Activated naive CD8-positive, alpha-beta T cell treated with anti-CD3 and anti-CD28 coated beads for 36 hours (primary cell): ENCODE data around the gene MSI2. TPM values are rescaled to one million over a fixed set of nuclear protein-coding genes. Genes with fewer than 3 reads are reported as not detected.

ENCODE experiments used
- DNase-seq: peaks from one replicate; pipeline ENCODE4 v3.0.0; 2021
- H3K27ac Mint-ChIP-seq: one replicate; pipeline ENCODE4 v1.8.0; 2022; ENCODE audit warnings: mild to moderate bottlenecking, moderate library complexity, mixed read lengths
- H3K27me3 Mint-ChIP-seq: one replicate; pipeline ENCODE4 v1.8.0; 2022; ENCODE audit warnings: mild to moderate bottlenecking, mixed read lengths
- H3K36me3 Mint-ChIP-seq: one replicate; pipeline ENCODE4 v1.8.0; 2021; ENCODE audit warnings: mild to moderate bottlenecking, mixed read lengths
- H3K4me1 Mint-ChIP-seq: one replicate; pipeline ENCODE4 v1.8.0; 2021; ENCODE audit warnings: mixed read lengths
- H3K4me3 Mint-ChIP-seq: one replicate; pipeline ENCODE4 v1.8.0; 2022; ENCODE audit warnings: mild to moderate bottlenecking, moderate library complexity, mixed read lengths
- H3K9me3 Mint-ChIP-seq: one replicate; pipeline ENCODE4 v1.8.0; 2022; ENCODE audit warnings: mixed read lengths
- total RNA-seq, 2 experiments: library from RNA; stranded (reverse); gene quantifications; one replicate each; pipeline ENCODE4 v1.2.3, GENCODE V29; 2021

The MSI2 gene
- total RNA-seq, 2 experiments from 2014 or later = 48.0 to 49.4 TPM

DNA sequence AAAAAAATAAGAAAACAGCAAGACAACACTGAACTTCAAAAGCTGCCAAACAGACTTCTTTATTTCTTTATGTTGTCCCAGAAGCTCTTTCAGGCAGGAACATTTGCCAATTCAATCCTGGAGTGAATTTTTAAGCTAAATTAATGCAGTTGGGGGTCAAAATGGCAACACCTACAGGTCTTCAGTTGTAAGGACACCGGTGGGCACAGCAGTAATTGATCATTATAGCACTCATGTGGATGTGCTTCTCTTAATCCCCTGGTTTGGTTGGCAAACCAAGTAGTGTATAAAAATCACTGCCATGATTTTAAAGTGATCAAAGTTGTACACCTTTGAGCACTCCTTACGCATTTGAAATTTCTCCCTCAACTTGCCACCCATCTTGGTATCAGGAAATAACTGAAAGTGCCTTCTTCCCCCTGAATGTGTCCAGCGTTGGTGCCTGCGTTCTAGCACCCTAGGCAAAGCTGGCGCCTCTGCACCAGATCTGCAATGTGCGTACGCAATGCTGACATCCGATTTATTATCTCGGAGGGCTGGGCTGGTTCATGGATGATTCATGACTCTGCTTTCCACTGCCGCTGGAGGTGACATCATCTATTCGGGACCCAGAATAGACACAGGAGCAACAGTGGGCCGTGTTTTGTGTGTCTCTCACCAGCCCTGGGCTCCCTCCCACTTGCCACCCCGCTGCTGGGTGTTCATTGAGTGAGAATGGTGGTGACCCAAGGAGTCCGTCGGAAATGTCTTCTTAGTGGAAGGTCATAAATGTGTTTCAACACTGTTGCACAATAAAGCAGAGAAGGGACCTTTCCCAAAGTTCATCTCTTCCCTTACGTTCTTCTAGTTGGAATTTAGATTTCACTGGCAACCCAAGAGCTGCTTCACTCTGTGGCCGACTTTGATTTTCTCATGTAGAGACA is 285.4 kb downstream of the MSI2 start:
- Mint-ChIP-seq H3K27me3 (no peaks in the 10 kb centered on the region), H3K4me1 (peaks cover 24% of the 10 kb centered on the region), H3K9me3 (no peaks in the 10 kb centered on the region), H3K4me3 (no peak overlapping the region), H3K27ac (no peak overlapping the region), H3K36me3 (no peaks in the 10 kb centered on the region)
- no peak for DNase-seq

GRCh38 chr17:57542510-57542909 is 286.2 kb downstream of the MSI2 start:
- Mint-ChIP-seq H3K36me3 (no peaks in the 10 kb centered on the region), H3K9me3 (no peaks in the 10 kb centered on the region), H3K4me1 (peaks cover 27% of the 10 kb centered on the region), H3K27me3 (no peaks in the 10 kb centered on the region), H3K4me3 (no peak overlapping the region), H3K27ac (no peak overlapping the region)
- DNase-seq = no peak

DNA sequence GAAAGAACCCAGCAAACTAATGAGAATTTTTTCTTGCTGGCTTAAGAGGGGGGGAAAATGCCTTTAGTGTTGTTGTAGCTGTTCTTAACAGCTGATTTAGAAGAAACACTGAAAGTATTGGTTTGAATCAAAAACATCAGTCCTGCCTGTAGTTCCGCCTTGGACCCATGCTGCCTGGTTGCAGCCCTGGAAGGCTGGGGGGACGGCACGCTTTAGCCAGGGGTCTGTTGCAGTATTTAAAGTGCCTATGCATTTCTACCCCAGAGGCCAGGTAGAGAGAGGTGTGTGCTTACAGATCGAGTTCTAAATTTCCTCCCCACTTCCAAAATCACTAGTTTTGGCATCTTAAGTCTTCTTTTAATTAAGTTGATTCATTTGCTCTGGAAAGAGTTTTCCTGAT is 286.9 kb downstream of the MSI2 start:
- Mint-ChIP-seq H3K36me3 (no peaks in the 10 kb centered on the region), H3K4me3 (no peak overlapping the region), H3K27ac (no peak overlapping the region), H3K9me3 (no peaks in the 10 kb centered on the region), H3K27me3 (no peaks in the 10 kb centered on the region), H3K4me1 (peaks cover 27% of the 10 kb centered on the region)
- no peak for DNase-seq

DNA sequence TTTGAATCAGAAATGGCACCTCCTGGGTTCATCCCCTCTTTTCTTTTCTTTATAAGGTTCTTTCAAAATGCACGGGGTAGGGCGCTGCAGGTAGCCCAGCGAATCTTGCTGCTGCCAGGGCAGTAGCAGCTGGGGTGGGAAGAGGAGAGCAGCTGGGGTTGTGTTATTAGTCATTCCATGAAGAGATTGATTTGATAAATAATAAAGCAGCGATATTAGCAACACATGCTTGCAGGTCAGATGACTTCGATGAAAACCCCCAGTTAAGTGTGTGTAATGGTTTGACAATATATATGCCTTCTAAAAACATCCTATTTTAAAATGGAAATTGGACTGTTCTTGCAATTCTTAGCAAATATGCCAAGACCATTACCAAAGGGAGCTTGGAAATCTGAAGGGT is 288.1 kb downstream of the MSI2 start:
- no peaks in the 10 kb centered on the region for H3K36me3 Mint-ChIP-seq
- DNase-seq = no peak
- no peaks in the 10 kb centered on the region for H3K9me3 Mint-ChIP-seq
- H3K4me1 Mint-ChIP-seq = peaks cover 29% of the 10 kb centered on the region
- H3K27ac Mint-ChIP-seq = no peak overlapping the region
- H3K4me3 Mint-ChIP-seq = no peak overlapping the region
- H3K27me3 Mint-ChIP-seq = no peaks in the 10 kb centered on the region

GRCh38 chr17:57544834-57545463 is 288.6 kb downstream of the MSI2 start:
- Mint-ChIP-seq H3K4me3 (no peak overlapping the region), H3K36me3 (no peaks in the 10 kb centered on the region), H3K4me1 (peaks cover 34% of the 10 kb centered on the region), H3K9me3 (no peaks in the 10 kb centered on the region), H3K27me3 (no peaks in the 10 kb centered on the region), H3K27ac (no peak overlapping the region)
- no peak for DNase-seq

GRCh38 chr17:57545731-57546342 is 289.5 kb downstream of the MSI2 start:
- Mint-ChIP-seq H3K27ac (no peak overlapping the region), H3K36me3 (no peaks in the 10 kb centered on the region), H3K27me3 (no peaks in the 10 kb centered on the region), H3K4me3 (no peak overlapping the region), H3K4me1 (peaks cover 38% of the 10 kb centered on the region), H3K9me3 (no peaks in the 10 kb centered on the region)
- no peak for DNase-seq

DNA sequence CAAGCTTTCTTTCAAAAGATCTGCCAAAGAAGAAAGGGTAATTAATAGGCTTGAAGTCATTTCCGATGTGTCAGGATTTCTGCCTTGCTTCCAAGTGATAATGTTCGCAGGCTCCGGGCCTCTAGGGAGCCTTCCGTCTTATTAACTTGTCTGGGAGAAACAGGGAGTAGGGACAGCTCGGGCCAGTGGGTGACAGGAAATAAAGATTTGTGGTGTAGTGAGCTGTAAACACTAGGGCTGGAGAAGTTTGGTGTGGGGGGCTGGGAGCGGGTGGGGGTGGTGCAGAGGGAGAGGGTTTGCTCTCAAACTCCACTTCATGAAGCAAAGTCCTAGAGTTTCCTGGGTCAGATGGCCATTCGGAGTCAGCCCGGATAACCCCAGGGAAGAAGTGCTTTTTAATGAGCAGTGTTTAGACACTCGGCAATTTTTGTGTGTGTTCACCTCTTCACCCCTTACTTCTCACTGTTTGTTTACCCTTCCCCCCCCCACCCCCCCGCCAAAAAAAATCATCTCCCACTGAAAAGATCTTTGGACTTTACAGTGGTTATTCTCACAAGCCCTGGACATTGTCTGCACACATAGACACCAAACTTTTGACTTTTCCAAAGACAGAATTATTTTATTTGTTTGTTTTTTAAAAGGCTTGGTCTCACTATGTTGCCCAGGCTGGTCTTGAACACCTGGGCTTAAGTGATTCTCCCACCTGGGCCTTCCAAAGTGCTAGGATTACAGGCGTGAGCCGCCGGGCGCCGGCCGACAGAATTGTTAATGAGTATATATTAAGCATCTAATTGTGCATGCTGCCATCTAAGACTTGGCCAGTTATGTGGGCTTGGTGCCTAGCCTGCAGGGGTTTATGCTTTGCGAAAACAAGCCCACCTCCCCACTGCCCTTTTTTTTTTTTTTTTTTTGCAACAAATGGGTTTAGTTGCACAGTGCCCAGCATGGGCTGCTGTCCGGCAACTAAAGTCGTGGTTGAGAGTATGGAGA is 292.4 kb downstream of the MSI2 start:
- Mint-ChIP-seq H3K27me3 (no peaks in the 10 kb centered on the region), H3K9me3 (no peaks in the 10 kb centered on the region), H3K4me3 (no peak overlapping the region), H3K27ac (no peak overlapping the region), H3K4me1 (peaks cover 59% of the 10 kb centered on the region), H3K36me3 (no peaks in the 10 kb centered on the region)
- DNase-seq = no peak

GRCh38 chr17:57549468-57549867 is 293.1 kb downstream of the MSI2 start:
- Mint-ChIP-seq H3K27ac (no peak overlapping the region), H3K27me3 (no peaks in the 10 kb centered on the region), H3K4me3 (no peak overlapping the region), H3K36me3 (no peaks in the 10 kb centered on the region), H3K4me1 (peaks cover 54% of the 10 kb centered on the region), H3K9me3 (no peaks in the 10 kb centered on the region)
- no peak for DNase-seq

- DNase-seq = no peak
- Mint-ChIP-seq H3K4me3 (no peak overlapping the region), H3K36me3 (no peaks in the 10 kb centered on the region), H3K9me3 (no peaks in the 10 kb centered on the region), H3K27ac (no peak overlapping the region), H3K4me1 (peaks cover 53% of the 10 kb centered on the region), H3K27me3 (no peaks in the 10 kb centered on the region)
Observed at GRCh38 chr17:57550016-57550415, 293.7 kb downstream of the MSI2 start.

DNA sequence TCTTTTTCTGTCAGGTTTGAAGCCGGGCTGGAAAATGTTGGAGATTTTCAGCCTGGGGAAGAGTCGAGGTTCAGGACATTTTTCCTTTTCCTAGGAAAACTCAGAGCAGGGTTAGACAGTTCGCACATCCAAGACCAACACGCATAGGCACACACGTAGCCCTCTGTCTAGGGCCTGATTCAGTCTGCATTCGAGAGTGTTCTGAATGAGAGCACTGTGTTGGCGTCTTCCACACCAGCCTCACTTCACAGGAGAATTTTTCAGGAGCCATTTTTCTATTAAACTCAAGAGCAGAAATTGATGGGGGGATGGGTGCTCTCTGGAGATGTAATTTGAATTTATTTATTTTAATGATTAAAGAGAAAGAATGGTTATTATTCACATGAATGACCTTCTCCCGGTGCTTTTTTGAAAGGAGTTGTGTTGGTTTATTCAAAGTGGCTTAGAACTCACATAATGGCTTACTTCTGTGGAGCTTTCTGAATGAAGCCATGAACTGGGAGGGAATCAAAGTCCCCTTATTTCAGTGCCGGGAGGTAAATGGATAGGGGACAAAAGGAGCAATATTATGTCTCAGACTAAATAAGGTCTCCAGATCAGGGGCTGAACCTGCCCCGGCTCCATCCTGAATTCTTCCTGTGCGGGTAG is 294.5 kb downstream of the MSI2 start:
- peak overlapping the region; percentile 16 for H3K27ac Mint-ChIP-seq
- no peak overlapping the region for H3K4me3 Mint-ChIP-seq
- DNase-seq = no peak
- no peaks in the 10 kb centered on the region for H3K36me3 Mint-ChIP-seq
- H3K27me3 Mint-ChIP-seq = no peaks in the 10 kb centered on the region
- peaks cover 50% of the 10 kb centered on the region for H3K4me1 Mint-ChIP-seq
- no peaks in the 10 kb centered on the region for H3K9me3 Mint-ChIP-seq

- Mint-ChIP-seq H3K27me3 (no peaks in the 10 kb centered on the region), H3K4me3 (no peak overlapping the region), H3K27ac (no peak overlapping the region), H3K4me1 (peaks cover 50% of the 10 kb centered on the region), H3K36me3 (no peaks in the 10 kb centered on the region), H3K9me3 (no peaks in the 10 kb centered on the region)
- DNase-seq = no peak
Observed at GRCh38 chr17:57551321-57552079, 295.2 kb downstream of the MSI2 start.

DNA sequence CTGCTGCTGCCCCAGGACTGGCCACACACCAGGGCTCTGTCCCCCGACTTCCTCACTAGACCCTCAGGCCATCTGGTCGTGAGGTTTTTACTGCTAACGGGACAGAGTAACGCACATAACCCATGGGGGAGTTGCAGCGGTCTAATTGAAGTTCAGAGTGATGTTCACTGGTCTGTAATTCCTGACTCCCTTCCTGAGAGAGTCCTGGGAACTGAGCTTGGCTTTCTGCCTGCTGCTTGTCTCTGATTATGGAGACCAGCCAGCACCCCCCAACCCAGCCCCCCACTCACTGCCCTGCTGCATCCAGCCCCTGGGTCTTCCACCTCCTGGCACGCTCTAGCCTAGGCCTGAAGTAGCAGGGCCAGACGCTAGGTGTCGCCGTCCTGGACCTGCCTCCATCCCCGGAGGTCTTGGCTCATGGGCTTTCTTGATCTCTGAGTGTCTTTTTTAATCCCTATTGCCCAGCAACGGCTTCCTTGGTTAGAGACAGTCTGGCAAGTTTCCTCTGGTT is 295.8 kb downstream of the MSI2 start:
- Mint-ChIP-seq H3K27me3 (no peaks in the 10 kb centered on the region), H3K9me3 (no peaks in the 10 kb centered on the region), H3K4me1 (peaks cover 45% of the 10 kb centered on the region), H3K27ac (no peak overlapping the region), H3K4me3 (no peak overlapping the region), H3K36me3 (no peaks in the 10 kb centered on the region)
- peak; percentile 33 for DNase-seq

- no peak for DNase-seq
- Mint-ChIP-seq H3K27me3 (no peaks in the 10 kb centered on the region), H3K4me1 (peaks cover 39% of the 10 kb centered on the region), H3K36me3 (no peaks in the 10 kb centered on the region), H3K27ac (no peak overlapping the region), H3K9me3 (no peaks in the 10 kb centered on the region), H3K4me3 (no peak overlapping the region)
Observed at GRCh38 chr17:57553526-57553925, 297.2 kb downstream of the MSI2 start.
